T-helper 2 cell treated with Interferon-gamma antibody and Interleukin-4, amounts not matched to agents 5 μg/mL and 100 μg/mL, for 36 hours (primary cell): ENCODE measurements around the gene NR2E1.

Experiments used
- DNase-seq: peaks from one replicate; pipeline ENCODE4 v3.0.0; 2021; ENCODE audit warnings: low spot score
- H3K27ac Mint-ChIP-seq: one replicate; pipeline ENCODE4 v1.8.0; 2021; ENCODE audit warnings: mild to moderate bottlenecking, mixed read lengths
- H3K27me3 Mint-ChIP-seq: one replicate; pipeline ENCODE4 v1.8.0; 2021; ENCODE audit warnings: low read depth, mixed read lengths
- H3K36me3 Mint-ChIP-seq: one replicate; pipeline ENCODE4 v1.8.0; 2021; ENCODE audit warnings: low read depth, mixed read lengths
- H3K4me1 Mint-ChIP-seq: one replicate; pipeline ENCODE4 v1.8.0; 2021; ENCODE audit warnings: low read depth, mixed read lengths
- H3K4me3 Mint-ChIP-seq: one replicate; pipeline ENCODE4 v1.8.0; 2022; ENCODE audit warnings: mild to moderate bottlenecking, moderate library complexity, mixed read lengths
- H3K9me3 Mint-ChIP-seq: one replicate; pipeline ENCODE4 v1.8.0; 2021; ENCODE audit warnings: mixed read lengths

The NR2E1 gene

GRCh38 chr6:108195209-108195608 is 29.4 kb downstream of the NR2E1 start:
- H3K27ac Mint-ChIP-seq = no peak overlapping the region
- H3K9me3 Mint-ChIP-seq = no peaks in the 10 kb centered on the region
- peaks cover 13% of the 10 kb centered on the region for H3K27me3 Mint-ChIP-seq
- no peaks in the 10 kb centered on the region for H3K36me3 Mint-ChIP-seq
- H3K4me1 Mint-ChIP-seq = no peaks in the 10 kb centered on the region
- H3K4me3 Mint-ChIP-seq = no peak overlapping the region
- DNase-seq = no peak

DNA sequence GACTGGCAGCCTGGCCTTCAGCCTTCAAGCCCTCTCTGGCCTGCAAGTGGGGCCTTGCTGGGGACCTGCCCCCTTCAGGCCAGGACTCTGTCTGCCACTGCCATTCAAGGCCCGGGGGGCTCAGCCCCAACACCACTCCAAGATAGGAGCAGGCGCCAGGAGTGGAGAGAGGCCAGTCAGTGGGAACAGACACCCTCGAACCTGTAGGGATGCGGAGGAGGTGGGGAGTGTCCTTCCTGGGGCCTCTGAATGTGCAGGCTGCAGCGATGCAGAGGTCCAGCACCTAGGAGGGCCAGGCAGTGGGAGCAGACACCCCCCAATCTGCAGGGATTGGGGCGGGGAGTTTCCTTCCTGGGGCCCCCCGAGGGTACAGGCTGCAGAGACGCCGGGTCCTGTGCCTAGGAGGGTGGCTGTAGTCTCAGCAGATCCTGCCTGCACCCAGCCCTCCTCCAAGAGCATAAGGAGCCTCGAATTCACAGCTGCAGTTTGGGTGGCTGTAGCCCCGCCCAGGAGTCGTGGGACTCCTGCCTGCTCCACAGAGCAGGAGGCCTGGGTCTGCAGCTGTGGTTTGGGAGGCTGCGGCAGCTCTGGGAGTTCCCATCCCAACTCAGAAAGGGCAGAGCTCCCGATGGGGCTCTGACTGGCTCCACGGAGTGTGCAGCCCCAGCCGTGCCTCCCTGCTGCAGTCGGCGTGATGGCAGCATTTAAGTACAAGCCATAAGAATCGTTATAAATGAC is 33.1 kb downstream of the NR2E1 start:
- no peaks in the 10 kb centered on the region for H3K9me3 Mint-ChIP-seq
- H3K27ac Mint-ChIP-seq = no peak overlapping the region
- H3K36me3 Mint-ChIP-seq = no peaks in the 10 kb centered on the region
- H3K4me3 Mint-ChIP-seq = no peak overlapping the region
- DNase-seq = no peak
- H3K27me3 Mint-ChIP-seq = peaks cover 2% of the 10 kb centered on the region
- H3K4me1 Mint-ChIP-seq = no peaks in the 10 kb centered on the region

DNA sequence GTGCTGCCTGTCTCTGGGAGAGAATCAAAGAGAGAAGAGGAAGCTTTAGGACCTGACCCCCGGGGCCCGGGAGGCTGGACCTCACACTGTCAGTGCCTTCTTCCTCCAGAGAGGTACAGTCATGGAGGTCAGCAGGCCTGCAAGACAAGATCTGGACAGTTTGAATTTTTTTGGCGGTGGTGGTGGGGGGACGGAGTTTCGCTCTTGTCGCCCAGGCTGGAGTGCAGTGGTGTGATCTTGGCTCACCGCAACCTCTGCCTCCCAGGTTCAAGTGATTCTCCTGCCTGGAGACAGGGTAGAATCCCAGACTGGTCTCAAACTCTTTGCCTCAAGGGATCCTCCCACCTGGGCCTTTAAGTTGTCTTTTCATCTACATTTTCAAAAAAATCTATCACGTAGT is 34.4 kb downstream of the NR2E1 start:
- Mint-ChIP-seq H3K27ac (no peak overlapping the region), H3K4me1 (no peaks in the 10 kb centered on the region), H3K9me3 (no peaks in the 10 kb centered on the region), H3K27me3 (no peaks in the 10 kb centered on the region), H3K36me3 (no peaks in the 10 kb centered on the region), H3K4me3 (no peak overlapping the region)
- no peak for DNase-seq

- H3K27me3 Mint-ChIP-seq = no peaks in the 10 kb centered on the region
Measured at GRCh38 chr6:108200631-108201030, 34.8 kb downstream of the NR2E1 start.

DNA sequence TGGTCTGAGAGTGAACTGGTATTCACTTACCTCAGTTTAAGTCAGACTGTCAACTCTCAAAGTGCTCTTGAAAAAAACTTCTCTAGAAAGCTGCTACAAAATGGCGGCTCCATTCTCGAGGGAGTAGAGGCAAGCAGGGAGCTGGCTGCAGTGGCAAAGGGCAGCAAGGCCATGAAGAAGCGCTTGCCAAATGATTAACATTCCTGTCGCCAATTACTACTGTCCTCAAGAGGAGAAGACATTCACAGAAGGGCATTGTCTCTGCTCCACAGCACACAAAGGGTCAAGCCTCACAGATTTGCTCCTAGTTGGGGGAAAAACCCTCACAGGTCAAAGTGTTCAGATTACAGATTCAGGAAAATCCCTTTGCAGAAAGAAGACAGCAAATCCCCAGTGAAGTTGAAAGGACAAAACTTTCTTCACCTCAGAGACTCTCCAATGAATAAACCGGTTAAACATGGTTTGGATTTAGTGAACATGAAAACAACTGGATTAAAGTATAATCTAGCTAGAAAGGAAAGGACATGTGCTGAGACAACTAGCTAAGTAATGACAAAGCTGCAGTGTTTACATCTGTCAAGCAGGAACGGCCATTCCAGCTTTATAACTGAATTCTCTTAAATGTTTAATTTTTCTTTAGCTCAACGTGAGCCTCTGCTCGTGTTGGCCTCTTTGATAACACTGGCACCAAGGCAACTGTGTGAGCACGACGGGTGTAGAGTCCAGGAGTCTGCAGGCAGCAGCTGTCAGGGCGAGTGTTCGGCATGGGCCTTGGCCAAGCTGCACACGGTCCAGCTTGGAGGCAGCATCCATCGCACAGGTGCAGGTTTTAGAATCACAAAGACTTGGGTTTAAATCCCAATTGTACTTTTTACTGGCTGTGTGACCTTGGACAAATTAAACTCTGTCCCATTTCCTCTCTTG is 37.6 kb downstream of the NR2E1 start:
- peaks cover 3% of the 10 kb centered on the region for H3K36me3 Mint-ChIP-seq
- H3K4me1 Mint-ChIP-seq = no peaks in the 10 kb centered on the region
- no peaks in the 10 kb centered on the region for H3K9me3 Mint-ChIP-seq
- no peak overlapping the region for H3K4me3 Mint-ChIP-seq
- no peak overlapping the region for H3K27ac Mint-ChIP-seq
- no peaks in the 10 kb centered on the region for H3K27me3 Mint-ChIP-seq
- DNase-seq = no peak

More at GRCh38 chr6:108200631-108201030, 34.8 kb downstream of the NR2E1 start:
- no peak for DNase-seq
- Mint-ChIP-seq H3K36me3 (no peaks in the 10 kb centered on the region), H3K4me1 (no peaks in the 10 kb centered on the region), H3K27ac (no peak overlapping the region), H3K9me3 (no peaks in the 10 kb centered on the region), H3K4me3 (no peak overlapping the region)

DNA sequence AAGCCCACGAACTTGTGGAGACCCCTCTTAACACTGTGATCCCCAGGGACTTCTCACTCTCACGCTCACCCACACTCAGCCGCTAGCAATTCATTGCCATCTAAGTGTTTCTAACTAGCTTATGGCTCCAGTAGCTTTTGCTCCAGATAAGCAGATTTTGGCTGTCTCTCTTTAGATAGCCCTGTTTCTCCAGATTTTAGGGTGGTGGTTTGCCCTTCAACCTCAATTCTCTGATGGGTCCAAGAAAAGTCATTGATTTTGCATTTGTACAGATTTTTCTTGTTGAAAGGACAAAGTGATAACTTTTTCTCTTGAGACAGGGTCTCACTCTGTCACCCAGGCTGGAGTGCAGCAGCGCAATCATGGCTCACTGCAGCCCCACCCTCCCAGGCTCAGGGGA is 41.2 kb downstream of the NR2E1 start:
- no peak overlapping the region for H3K4me3 Mint-ChIP-seq
- H3K4me1 Mint-ChIP-seq = peaks cover 4% of the 10 kb centered on the region
- H3K36me3 Mint-ChIP-seq = peaks cover 17% of the 10 kb centered on the region
- no peak overlapping the region for H3K27ac Mint-ChIP-seq
- no peaks in the 10 kb centered on the region for H3K27me3 Mint-ChIP-seq
- no peaks in the 10 kb centered on the region for H3K9me3 Mint-ChIP-seq
- DNase-seq = no peak

GRCh38 chr6:108209738-108210137 is 43.9 kb downstream of the NR2E1 start:
- no peak for DNase-seq
- Mint-ChIP-seq H3K27ac (no peak overlapping the region), H3K9me3 (no peaks in the 10 kb centered on the region), H3K27me3 (no peaks in the 10 kb centered on the region), H3K4me3 (no peak overlapping the region), H3K4me1 (peaks cover 4% of the 10 kb centered on the region), H3K36me3 (peaks cover 22% of the 10 kb centered on the region)

DNA sequence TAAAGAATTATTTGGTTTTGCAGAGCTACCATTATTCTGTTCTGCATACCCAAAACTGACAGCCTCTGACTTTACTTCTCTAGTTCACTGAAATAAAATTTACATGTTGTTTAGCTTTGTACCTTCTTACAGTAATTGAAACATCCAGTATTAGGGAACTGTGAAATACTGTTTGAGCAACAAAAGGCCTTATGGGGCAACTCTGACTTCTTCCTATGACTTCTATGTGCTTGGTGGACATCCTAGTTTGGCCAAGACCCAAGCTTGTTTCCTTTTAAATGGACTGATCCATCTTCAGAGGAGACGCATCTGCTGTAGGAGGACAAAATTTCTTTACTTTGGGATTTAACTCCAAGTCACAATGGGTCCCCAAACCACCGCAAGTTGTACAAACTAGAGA is 44.7 kb downstream of the NR2E1 start:
- no peak for DNase-seq
- Mint-ChIP-seq H3K27ac (no peak overlapping the region), H3K36me3 (peaks cover 26% of the 10 kb centered on the region), H3K4me1 (peaks cover 4% of the 10 kb centered on the region), H3K27me3 (no peaks in the 10 kb centered on the region), H3K4me3 (no peak overlapping the region), H3K9me3 (no peaks in the 10 kb centered on the region)

DNA sequence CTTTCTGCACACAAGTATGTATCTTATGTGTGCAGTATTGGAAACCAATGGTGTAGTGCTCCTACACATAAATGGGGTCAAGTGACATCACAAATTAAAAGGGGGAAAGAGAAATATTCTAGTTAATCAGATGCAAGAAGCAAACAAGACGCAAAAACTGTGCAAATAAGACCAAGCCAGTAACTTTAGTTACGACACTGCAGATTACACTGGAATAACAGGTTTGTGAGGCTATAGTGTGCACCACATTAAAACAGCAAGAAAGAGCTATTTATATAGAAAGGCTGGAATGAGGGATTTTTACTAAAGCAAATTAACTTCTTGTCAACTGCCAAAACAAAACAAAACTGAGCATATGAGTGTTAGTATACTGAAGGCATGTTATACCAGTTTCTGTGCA is 45.8 kb downstream of the NR2E1 start:
- H3K27ac Mint-ChIP-seq = no peak overlapping the region
- H3K9me3 Mint-ChIP-seq = no peaks in the 10 kb centered on the region
- peaks cover 4% of the 10 kb centered on the region for H3K4me1 Mint-ChIP-seq
- DNase-seq = no peak
- H3K27me3 Mint-ChIP-seq = no peaks in the 10 kb centered on the region
- H3K36me3 Mint-ChIP-seq = peaks cover 26% of the 10 kb centered on the region
- no peak overlapping the region for H3K4me3 Mint-ChIP-seq

- Mint-ChIP-seq H3K36me3 (peaks cover 32% of the 10 kb centered on the region), H3K9me3 (no peaks in the 10 kb centered on the region), H3K27me3 (no peaks in the 10 kb centered on the region), H3K4me1 (peaks cover 8% of the 10 kb centered on the region), H3K4me3 (peak overlapping the region; percentile 16), H3K27ac (peak overlapping the region; percentile 17)
- DNase-seq = no peak
Measured at GRCh38 chr6:108222064-108222463, 56.2 kb downstream of the NR2E1 start.

DNA sequence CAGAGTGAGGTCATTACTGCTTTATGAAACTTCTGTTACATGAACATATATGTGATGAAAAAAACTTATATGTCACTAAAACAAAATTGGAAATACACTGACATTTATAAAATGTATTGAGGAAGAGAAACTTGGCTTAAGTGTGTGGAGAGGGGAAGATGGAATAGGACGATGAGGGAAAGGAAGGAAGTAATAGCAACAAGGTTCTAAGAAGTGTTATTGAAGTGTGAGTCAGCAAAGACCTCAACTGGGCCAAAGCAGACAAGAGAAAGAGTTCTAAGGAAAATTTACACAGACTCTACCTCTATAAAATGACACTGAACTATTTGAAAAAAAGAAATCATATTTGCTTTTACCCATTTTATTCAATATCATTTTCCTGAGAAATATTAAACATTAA is 56.7 kb downstream of the NR2E1 start:
- H3K27ac Mint-ChIP-seq = peak overlapping the region; percentile 17
- peak overlapping the region; percentile 16 for H3K4me3 Mint-ChIP-seq
- H3K4me1 Mint-ChIP-seq = peaks cover 10% of the 10 kb centered on the region
- H3K9me3 Mint-ChIP-seq = no peaks in the 10 kb centered on the region
- peaks cover 30% of the 10 kb centered on the region for H3K36me3 Mint-ChIP-seq
- DNase-seq = no peak
- H3K27me3 Mint-ChIP-seq = no peaks in the 10 kb centered on the region

- H3K9me3 Mint-ChIP-seq = no peaks in the 10 kb centered on the region
- no peaks in the 10 kb centered on the region for H3K27me3 Mint-ChIP-seq
- no peak overlapping the region for H3K27ac Mint-ChIP-seq
- DNase-seq = no peak
- peaks cover 12% of the 10 kb centered on the region for H3K4me1 Mint-ChIP-seq
- peaks cover 8% of the 10 kb centered on the region for H3K36me3 Mint-ChIP-seq
- no peak overlapping the region for H3K4me3 Mint-ChIP-seq
Measured at GRCh38 chr6:108227290-108227689, 61.5 kb downstream of the NR2E1 start.

- Mint-ChIP-seq H3K36me3 (peaks cover 5% of the 10 kb centered on the region), H3K4me1 (peaks cover 6% of the 10 kb centered on the region), H3K4me3 (no peak overlapping the region), H3K9me3 (no peaks in the 10 kb centered on the region), H3K27ac (no peak overlapping the region), H3K27me3 (no peaks in the 10 kb centered on the region)
- DNase-seq = no peak
Measured at GRCh38 chr6:108228416-108228815, 62.6 kb downstream of the NR2E1 start.

- DNase-seq = no peak
- no peaks in the 10 kb centered on the region for H3K9me3 Mint-ChIP-seq
- H3K4me3 Mint-ChIP-seq = no peak overlapping the region
- peaks cover 10% of the 10 kb centered on the region for H3K36me3 Mint-ChIP-seq
- H3K27ac Mint-ChIP-seq = no peak overlapping the region
- no peaks in the 10 kb centered on the region for H3K4me1 Mint-ChIP-seq
- no peaks in the 10 kb centered on the region for H3K27me3 Mint-ChIP-seq
Measured at GRCh38 chr6:108235127-108235526, 69.3 kb downstream of the NR2E1 start.
